ENCODE results near the gene SIDT1.

DNA sequence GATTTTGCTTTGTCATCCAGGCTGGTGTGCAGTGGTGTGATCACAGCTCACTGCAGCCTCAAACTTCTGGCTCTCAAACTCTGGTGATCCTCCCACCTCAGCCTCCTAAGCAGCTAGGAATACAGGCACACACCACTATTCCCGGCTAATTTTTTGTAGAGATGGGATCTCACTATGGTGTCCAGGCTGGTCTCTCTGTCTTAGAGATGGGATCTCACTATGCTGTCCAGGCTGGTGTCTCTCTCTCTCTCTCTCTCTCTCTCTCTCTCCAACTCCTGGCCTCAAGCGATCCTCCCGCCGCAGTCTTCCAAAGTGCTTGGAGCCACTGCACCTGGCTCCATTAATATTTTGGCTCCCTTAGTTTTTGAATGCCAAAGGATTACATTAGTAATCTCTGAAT lies 146.4 kb downstream of the SIDT1 start:
- TF ChIP-seq CTCF (IDR thresholded peaks at IDR 0.05): no peak
- no peak for TF ChIP-seq EZH2 (IDR thresholded peaks at IDR 0.05; ENCODE audit: borderline replicate concordance, insufficient read depth, low read depth, low read length, poor library complexity, severe bottlenecking)
